ENCODE data around the gene COL18A1.

Gene COL18A1

DNA sequence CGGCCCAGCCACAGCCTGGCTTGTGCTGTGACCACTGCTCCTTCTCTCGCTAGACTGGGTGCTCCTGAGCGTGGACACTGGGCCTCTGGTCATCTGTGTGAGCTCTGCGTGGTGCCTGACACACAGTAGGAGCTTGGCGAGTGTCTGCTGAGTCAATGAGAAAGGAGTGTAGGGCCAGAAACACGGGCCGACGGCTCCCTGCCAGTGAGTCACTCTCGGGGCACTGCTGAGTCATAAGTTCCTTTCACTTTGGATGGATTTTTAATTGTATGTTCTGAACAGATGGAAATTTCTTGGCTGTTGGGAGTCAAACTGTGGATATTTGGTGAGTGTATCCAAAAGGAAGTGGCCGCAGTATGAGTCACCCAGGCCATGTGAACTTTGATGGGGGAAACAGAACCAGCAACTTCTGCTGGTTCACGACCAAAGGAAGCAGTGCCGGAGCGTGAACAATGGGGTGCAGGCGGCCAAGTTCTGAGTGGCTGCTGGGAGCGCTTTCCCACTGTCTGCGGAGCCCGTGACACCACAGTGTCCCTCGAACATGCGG lies 41.0 kb upstream of the COL18A1 start:
- peak overlapping the region; percentile 98 for H3K27ac ChIP-seq
- peak; percentile 93 for DNase-seq (ENCODE audit: low spot score)
- POLR2A ChIA-PET (ENCODE audit: low non-redundant PET), result no interaction called here
- CTCF ChIA-PET, result interaction anchor here (1.0 kb wide), 1 partner anchor 46 kb away, joined by 3 read pairs; no protein-coding TSS in a partner anchor
- TF ChIP-seq, protein P1, sequence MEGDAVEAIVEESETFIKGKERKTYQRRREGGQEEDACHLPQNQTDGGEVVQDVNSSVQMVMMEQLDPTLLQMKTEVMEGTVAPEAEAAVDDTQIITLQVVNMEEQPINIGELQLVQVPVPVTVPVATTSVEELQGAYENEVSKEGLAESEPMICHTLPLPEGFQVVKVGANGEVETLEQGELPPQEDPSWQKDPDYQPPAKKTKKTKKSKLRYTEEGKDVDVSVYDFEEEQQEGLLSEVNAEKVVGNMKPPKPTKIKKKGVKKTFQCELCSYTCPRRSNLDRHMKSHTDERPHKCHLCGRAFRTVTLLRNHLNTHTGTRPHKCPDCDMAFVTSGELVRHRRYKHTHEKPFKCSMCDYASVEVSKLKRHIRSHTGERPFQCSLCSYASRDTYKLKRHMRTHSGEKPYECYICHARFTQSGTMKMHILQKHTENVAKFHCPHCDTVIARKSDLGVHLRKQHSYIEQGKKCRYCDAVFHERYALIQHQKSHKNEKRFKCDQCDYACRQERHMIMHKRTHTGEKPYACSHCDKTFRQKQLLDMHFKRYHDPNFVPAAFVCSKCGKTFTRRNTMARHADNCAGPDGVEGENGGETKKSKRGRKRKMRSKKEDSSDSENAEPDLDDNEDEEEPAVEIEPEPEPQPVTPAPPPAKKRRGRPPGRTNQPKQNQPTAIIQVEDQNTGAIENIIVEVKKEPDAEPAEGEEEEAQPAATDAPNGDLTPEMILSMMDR (conservative IDR thresholded peaks at IDR 0.05; ENCODE audit: low read depth), result no peak

DNA sequence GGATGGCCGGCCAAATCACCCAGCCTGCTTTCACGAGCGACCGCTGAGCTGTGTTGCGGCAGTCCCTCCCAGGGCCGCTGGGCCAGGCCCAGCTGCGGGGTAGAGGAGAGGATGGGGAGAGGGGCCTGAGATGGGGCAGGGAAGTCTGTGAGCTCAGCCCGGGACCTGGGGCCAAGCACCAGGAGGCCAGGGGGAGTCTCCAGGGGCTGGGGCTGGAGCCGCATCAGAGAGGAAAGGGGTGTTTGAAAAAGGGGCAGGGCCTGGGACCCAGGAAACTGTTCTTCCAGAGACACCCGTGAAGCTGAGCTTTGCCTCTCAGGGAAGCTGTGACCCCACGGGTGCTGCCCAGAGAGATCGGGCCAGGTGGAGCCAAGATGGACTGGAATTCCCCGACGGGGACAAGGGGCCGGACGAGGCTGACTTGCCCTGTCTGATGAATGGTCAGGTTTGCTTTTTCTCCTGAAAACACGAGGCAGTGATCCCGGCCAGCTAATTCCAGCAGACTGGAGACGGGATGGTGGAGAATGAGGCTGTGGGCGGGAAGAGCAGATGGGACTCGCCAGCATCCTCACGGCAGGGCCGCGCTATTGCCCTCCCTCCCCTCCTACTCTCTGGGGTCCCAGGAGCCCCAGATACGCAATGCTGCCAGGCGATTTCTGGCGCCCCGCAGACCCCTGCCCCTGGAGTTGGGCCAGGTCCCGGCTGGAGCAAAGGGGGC lies 40.3 kb upstream of the COL18A1 start:
- H3K27ac ChIP-seq, result peak overlapping the region; percentile 98
- ChIA-PET POLR2A (ENCODE audit: low non-redundant PET) (no interaction called here), CTCF (interaction anchor here (1.0 kb wide), 1 partner anchor 45 kb away, joined by 3 read pairs; no protein-coding TSS in a partner anchor)
- TF ChIP-seq, protein P1 (conservative IDR thresholded peaks at IDR 0.05; ENCODE audit: low read depth), result no peak
- no peak for DNase-seq (ENCODE audit: low spot score)

DNA sequence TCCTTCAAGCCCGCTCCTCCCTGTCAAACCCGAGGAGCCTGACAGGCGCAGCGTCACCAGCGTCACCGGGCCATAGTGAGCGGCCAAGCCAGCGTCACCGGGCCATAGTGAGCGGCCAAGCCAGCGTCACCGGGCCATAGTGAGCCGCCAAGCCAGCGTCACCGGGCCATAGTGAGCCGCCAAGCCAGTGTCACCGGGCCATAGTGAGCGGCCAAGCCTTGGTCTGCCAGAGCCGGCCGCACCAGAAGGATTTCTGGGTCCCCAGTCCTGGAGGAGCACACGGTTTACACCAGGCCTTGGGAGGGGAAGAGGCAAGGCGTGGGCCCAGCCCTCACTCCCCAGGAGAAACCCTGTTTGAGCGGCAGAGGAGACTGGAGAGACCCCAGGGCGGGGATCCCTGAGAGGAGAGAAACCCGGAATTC lies 39.8 kb upstream of the COL18A1 start:
- no peak for DNase-seq (ENCODE audit: low spot score)
- POLR2A ChIA-PET (ENCODE audit: low non-redundant PET), result no interaction called here
- TF ChIP-seq, protein P1 (conservative IDR thresholded peaks at IDR 0.05; ENCODE audit: low read depth), result no peak
- CTCF ChIA-PET, result no interaction called here
- peak overlapping the region; percentile 98 for H3K27ac ChIP-seq

DNA sequence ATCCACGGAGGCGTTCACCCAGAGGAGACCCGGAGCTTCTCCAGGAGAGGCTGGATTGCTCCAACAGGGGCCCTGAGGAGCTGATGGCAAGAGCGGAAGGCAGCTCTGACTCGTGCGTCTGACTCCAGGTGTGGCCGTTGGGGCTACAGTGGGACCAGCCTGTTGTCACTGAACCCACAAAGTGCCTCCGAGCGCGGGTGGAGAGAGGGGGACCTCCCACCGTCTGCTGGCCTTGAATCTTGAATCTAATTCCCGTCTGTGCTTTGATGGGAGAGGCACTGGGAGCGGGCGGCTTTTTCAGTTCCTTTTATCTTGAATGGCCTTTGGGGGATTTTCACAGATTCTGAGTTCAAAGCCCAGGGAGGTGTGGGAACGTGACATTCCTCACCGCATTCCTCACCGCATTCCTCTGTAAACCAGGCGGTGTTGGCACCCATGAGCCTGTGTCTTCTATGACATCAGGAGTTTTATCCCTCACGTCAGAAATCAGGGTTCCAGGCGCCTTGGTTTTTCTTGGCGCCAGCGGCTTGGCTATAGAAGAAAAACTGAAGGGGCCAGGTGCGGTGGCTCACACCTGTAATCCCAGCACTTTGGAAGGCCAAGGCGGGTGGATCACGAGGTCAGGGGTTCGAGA lies 39.2 kb upstream of the COL18A1 start:
- TF ChIP-seq, protein P1 (conservative IDR thresholded peaks at IDR 0.05; ENCODE audit: low read depth), result no peak
- CTCF ChIA-PET, result no interaction called here
- H3K27ac ChIP-seq, result peak overlapping the region; percentile 98
- POLR2A ChIA-PET (ENCODE audit: low non-redundant PET), result no interaction called here
- DNase-seq (ENCODE audit: low spot score), result no peak

DNA sequence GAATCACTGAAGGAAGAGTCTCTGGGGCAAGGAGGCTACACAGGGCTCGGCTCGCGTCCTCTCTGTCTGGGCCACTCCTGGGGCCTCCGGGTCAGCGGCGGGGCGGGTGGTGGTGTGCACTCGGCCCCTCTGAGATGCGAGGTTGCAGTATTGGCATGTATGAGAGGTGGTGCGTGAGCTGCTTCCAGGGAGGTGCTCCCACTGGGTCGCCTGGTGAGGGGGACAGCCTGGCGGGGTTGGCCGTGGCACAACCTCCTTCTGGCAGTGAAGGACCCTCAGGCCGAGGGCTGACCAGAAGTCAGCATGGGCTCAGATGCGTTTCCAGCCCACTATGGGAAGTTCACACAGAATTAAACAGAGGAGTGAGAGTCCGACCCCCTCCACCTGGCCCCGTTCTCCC lies 38.5 kb upstream of the COL18A1 start:
- TF ChIP-seq, protein P1 (conservative IDR thresholded peaks at IDR 0.05; ENCODE audit: low read depth), result no peak
- CTCF ChIA-PET, result interaction anchor here (1.0 kb wide), 1 partner anchor 15 kb away, joined by 3 read pairs; no protein-coding TSS in a partner anchor
- DNase-seq (ENCODE audit: low spot score), result no peak
- H3K27ac ChIP-seq, result peak overlapping the region; percentile 98
- POLR2A ChIA-PET (ENCODE audit: low non-redundant PET), result no interaction called here

DNA sequence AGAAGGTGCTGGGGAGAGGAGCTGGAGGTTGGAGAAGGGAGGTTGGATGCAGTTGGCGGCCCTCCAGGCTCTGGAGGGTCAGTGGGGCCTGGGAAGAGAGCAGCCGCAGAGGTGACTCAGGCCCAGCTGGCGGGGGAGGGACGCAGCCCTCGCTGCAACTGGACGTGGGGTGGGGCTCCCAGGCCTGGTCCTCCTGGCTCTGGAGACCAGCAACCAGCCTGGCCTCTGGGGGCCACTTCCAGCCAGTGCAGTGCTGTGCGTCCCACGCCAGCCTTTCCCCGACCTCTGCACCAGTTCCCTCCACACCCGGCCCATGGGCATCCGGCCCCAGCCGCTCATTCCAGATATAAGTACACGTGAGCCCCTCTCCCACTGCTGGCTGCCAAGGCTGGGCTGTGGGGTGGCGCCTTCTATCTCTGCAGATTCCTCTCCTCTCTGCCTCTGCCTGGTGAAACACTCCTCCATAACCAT lies 38.0 kb upstream of the COL18A1 start:
- DNase-seq (ENCODE audit: low spot score), result no peak
- CTCF ChIA-PET, result interaction anchor here (0.7 to 1.0 kb wide), 2 partner anchors 15 to 30 kb away, joined by 3 read pairs; no protein-coding TSS in a partner anchor
- POLR2A ChIA-PET (ENCODE audit: low non-redundant PET), result no interaction called here
- H3K27ac ChIP-seq, result peak overlapping the region; percentile 98
- TF ChIP-seq, protein P1 (conservative IDR thresholded peaks at IDR 0.05; ENCODE audit: low read depth), result no peak

Data from RWPE1 (cell line).